ENCODE data around the gene KRTAP12-1.

KRTAP12-1 gene

GRCh38 chr21:44681861-44682579 is at the start of gene KRTAP12-1:
TSS of gene KRTAP12-1 (minus strand) at chr21:44682163. CDS start at chr21:44682123, 40 bp downstream.
- DNase-seq, result no peak

GRCh38 chr21:44730951-44731579 is 49.1 kb upstream of the KRTAP12-1 start:
- no peak for DNase-seq

- no peak for DNase-seq
These were observed 48.0 kb upstream of the KRTAP12-1 start for GRCh38 chr21:44730028-44730395.

GRCh38 chr21:44729336-44730027 is 47.5 kb upstream of the KRTAP12-1 start:
- DNase-seq, result no peak

- no peak for DNase-seq
These were observed 46.8 kb upstream of the KRTAP12-1 start for GRCh38 chr21:44728716-44729115.

GRCh38 chr21:44727757-44728156 is 45.8 kb upstream of the KRTAP12-1 start:
- DNase-seq, result no peak

GRCh38 chr21:44727321-44727720 is 45.4 kb upstream of the KRTAP12-1 start:
- DNase-seq, result no peak

- DNase-seq, result no peak
These were observed 44.9 kb upstream of the KRTAP12-1 start for GRCh38 chr21:44726826-44727225.

GRCh38 chr21:44724926-44725325 is 43.0 kb upstream of the KRTAP12-1 start:
- DNase-seq, result no peak

GRCh38 chr21:44724196-44724595 is 42.2 kb upstream of the KRTAP12-1 start:
- no peak for DNase-seq

- DNase-seq, result no peak
These were observed 41.5 kb upstream of the KRTAP12-1 start for GRCh38 chr21:44723177-44724131.

- no peak for DNase-seq
These were observed 40.8 kb upstream of the KRTAP12-1 start for GRCh38 chr21:44722731-44723130.

- DNase-seq, result no peak
These were observed 38.2 kb upstream of the KRTAP12-1 start for GRCh38 chr21:44720170-44720569.

GRCh38 chr21:44718571-44718970 is 36.6 kb upstream of the KRTAP12-1 start:
- DNase-seq, result no peak

- no peak for DNase-seq
These were observed 36.1 kb upstream of the KRTAP12-1 start for GRCh38 chr21:44718093-44718492.

- no peak for DNase-seq
These were observed 35.0 kb upstream of the KRTAP12-1 start for GRCh38 chr21:44716984-44717383.

GRCh38 chr21:44714905-44715304 is 32.9 kb upstream of the KRTAP12-1 start:
- DNase-seq, result no peak

- DNase-seq, result no peak
These were observed 31.9 kb upstream of the KRTAP12-1 start for GRCh38 chr21:44713846-44714245.

- no peak for DNase-seq
These were observed 31.2 kb upstream of the KRTAP12-1 start for GRCh38 chr21:44713130-44713529.

GRCh38 chr21:44712203-44713028 is 30.5 kb upstream of the KRTAP12-1 start:
- no peak for DNase-seq

- no peak for DNase-seq
These were observed 29.6 kb upstream of the KRTAP12-1 start, which contains the start of gene TSPEAR for GRCh38 chr21:44711327-44712202. TSS of gene TSPEAR (minus strand) at chr21:44711572. CDS start at chr21:44711514, 58 bp downstream.
